H7 (cell line): ENCODE results near the gene CFAP58. TPM values are rescaled to one million over a fixed set of nuclear protein-coding genes. Genes with fewer than 3 reads are reported as not detected.

Experiments used
- DNase-seq: peaks from one replicate; pipeline ENCODE4 v3.0.0; 2012
- H3K27me3 ChIP-seq: 2 replicates; pipeline ENCODE4 v1.6.0; 2011; ENCODE audit warnings: mild to moderate bottlenecking, low read length; ENCODE audit not compliant: control insufficient read depth, insufficient read depth
- H3K36me3 ChIP-seq: replicated peaks from 2 replicates; pipeline ENCODE4 v1.5.1; 2011; ENCODE audit warnings: low read length; ENCODE audit not compliant: control insufficient read depth, insufficient read depth
- H3K4me3 ChIP-seq: 2 replicates; pipeline ENCODE4 v1.5.1; 2011; ENCODE audit warnings: low read depth, mild to moderate bottlenecking, control low read depth, low read length, moderate library complexity; ENCODE audit not compliant: insufficient read depth
- total RNA-seq: library from RNA; depleted of rRNA; stranded (reverse); fragments of >200 nt; shearing (Covaris generic); gene quantifications from 2 replicates; pipeline ENCODE4 v1.2.3, GENCODE V29; 2014; rRNA removed

CFAP58 gene
- total RNA-seq: 0.62 and 2.0 TPM in 2 replicates

- Histone ChIP-seq H3K27me3 (peaks cover 11% of the 10 kb centered on the region), H3K36me3 (no peaks in the 10 kb centered on the region), H3K4me3 (peak within 1 kb of the TSS; percentile 50)
- DNase-seq: peak; percentile 87
Observed at GRCh38 chr10:104353325-104354048, at the start of gene CFAP58. Gene CFAP58 (plus strand): TSS chr10:104353833. CDS start chr10:104353898, 65 bp downstream.

GRCh38 chr10:104304356-104304745 is 49.3 kb upstream of the CFAP58 start:
- DNase-seq: no peak
- Histone ChIP-seq H3K36me3 (peaks cover 3% of the 10 kb centered on the region), H3K4me3 (no peak overlapping the region)

DNA sequence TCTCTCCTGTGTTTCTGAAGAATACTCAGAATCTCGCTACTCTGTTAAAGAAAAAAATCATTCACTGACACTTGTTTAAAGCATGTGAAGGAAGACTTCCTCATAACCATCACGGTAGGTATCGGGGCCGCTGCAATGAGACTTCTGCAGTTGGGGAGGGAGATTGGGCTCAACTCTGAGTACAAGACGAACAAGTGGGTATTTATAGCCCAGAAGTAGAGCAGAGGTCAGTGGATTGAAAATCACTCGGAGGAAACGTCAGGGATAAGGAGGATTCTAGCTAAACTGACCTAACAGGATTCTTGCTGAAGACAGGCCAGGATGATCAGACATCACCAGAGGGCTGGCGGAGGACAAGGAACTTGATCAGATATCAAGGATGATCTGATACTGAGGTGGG is 48.7 kb upstream of the CFAP58 start:
- Histone ChIP-seq H3K36me3 (peaks cover 3% of the 10 kb centered on the region), H3K4me3 (no peak overlapping the region), H3K27me3 (no peaks in the 10 kb centered on the region)
- DNase-seq: no peak

More at GRCh38 chr10:104304356-104304745, 49.3 kb upstream of the CFAP58 start:
- H3K27me3 ChIP-seq: no peaks in the 10 kb centered on the region

DNA sequence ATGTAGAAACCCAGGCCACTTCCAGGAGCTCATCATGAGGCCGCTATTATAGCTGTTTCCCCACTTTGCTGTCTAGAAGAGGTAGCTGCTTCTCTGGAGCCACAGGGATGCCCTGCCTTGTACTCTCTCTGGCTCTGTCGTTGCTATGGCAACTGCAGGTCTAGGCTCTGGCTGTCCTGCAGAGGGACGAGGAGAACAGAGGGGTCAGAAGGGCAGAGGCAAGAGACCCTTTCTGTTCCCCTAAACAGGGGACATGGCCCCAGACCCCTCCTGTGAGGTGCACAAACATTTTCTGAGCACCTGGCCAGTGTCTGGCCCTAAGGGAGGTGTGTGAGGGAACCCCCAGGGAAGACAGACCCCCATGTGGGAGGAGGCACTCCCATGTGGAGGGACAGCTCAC is 46.7 kb upstream of the CFAP58 start:
- Histone ChIP-seq H3K27me3 (no peaks in the 10 kb centered on the region), H3K36me3 (peaks cover 2% of the 10 kb centered on the region; the same call in 1 of the 2 replicates)

DNA sequence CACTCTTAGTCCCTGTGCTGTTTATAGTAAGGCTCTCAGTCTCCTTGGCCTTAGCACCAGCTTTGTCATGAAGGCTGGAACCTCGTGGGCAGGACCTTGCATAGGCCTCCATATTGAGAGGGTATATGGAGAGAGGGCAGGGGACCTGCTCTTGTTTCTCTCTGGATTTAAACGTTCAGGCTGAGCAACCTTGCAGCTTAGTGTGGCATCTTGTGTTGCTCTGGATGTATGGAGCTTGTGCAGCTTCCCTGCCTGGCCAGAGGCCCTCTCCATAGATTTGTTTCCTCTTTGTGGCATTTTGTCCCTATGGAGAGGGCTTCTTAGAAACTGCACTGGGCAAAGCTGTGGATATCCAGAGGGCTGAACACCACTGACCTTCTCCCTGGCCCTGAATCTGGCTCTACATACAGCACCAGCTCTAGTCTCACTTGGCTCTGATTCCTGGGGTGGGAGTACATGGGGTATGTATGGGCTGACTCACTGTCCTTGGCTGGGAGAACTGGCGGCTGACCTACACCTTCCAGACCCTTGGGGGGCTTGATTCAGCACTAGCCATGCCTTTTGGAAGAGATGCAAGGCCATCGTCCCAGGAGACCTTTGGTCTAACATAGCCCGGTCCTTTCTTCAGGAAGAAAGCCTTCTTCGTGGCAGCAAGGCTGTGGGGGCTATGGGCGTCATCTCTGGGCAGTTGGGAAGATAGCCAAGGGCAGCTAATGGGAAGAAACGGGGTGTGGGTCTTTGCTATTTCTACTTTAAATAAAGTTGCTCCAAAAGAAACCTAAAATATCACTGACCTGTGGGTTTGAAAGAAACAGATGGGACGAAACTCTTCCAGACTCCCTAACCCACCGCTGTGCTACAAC is 45.8 kb upstream of the CFAP58 start:
- Histone ChIP-seq H3K4me3 (no peak overlapping the region), H3K27me3 (no peaks in the 10 kb centered on the region), H3K36me3 (peaks cover 5% of the 10 kb centered on the region; the same call in 1 of the 2 replicates)
- DNase-seq: no peak

More for the DNA sequence above, 46.7 kb upstream of the CFAP58 start:
- H3K4me3 ChIP-seq: no peak overlapping the region
- DNase-seq: peak; percentile 78

DNA sequence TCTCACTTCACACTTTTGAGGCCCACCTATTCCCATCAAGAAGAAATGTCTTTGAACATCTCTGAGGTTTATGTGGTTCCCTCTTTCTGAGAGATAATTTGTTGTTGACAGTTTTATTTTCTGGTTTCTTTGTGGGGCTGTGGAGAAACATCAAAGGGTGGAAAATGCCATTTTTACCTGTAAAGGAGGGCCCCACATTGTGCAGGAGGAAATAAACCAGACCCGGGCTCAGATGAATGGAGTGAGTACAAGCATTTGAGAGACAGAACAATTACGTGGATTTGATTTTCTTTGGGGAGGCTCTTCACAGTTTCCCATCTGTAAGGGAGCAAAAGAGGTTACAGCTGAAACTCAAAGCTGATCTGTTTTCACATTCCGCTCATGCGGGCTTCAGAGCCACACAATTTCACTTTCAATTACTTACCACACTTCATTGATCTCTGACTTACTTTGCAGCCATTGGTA is 45.2 kb upstream of the CFAP58 start:
- no peaks in the 10 kb centered on the region for H3K27me3 ChIP-seq
- H3K36me3 ChIP-seq: peaks cover 10% of the 10 kb centered on the region
- DNase-seq: no peak
- no peak overlapping the region for H3K4me3 ChIP-seq

GRCh38 chr10:104309980-104310978 is 43.4 kb upstream of the CFAP58 start:
- Histone ChIP-seq H3K36me3 (peaks cover 22% of the 10 kb centered on the region), H3K4me3 (no peak overlapping the region), H3K27me3 (no peaks in the 10 kb centered on the region)
- DNase-seq: peak; percentile 29

- H3K4me3 ChIP-seq: no peak overlapping the region
- peak; percentile 24 for DNase-seq
- no peaks in the 10 kb centered on the region for H3K27me3 ChIP-seq
- peaks cover 22% of the 10 kb centered on the region for H3K36me3 ChIP-seq
Observed at GRCh38 chr10:104311184-104311720, 42.4 kb upstream of the CFAP58 start.

GRCh38 chr10:104314591-104315485 is 38.8 kb upstream of the CFAP58 start:
- DNase-seq: no peak
- peaks cover 22% of the 10 kb centered on the region for H3K36me3 ChIP-seq
- H3K4me3 ChIP-seq: no peak overlapping the region
- H3K27me3 ChIP-seq: no peaks in the 10 kb centered on the region

- no peak overlapping the region for H3K4me3 ChIP-seq
- peaks cover 22% of the 10 kb centered on the region for H3K36me3 ChIP-seq
- DNase-seq: no peak
- H3K27me3 ChIP-seq: no peaks in the 10 kb centered on the region
Observed at GRCh38 chr10:104315486-104315921, 38.1 kb upstream of the CFAP58 start.

DNA sequence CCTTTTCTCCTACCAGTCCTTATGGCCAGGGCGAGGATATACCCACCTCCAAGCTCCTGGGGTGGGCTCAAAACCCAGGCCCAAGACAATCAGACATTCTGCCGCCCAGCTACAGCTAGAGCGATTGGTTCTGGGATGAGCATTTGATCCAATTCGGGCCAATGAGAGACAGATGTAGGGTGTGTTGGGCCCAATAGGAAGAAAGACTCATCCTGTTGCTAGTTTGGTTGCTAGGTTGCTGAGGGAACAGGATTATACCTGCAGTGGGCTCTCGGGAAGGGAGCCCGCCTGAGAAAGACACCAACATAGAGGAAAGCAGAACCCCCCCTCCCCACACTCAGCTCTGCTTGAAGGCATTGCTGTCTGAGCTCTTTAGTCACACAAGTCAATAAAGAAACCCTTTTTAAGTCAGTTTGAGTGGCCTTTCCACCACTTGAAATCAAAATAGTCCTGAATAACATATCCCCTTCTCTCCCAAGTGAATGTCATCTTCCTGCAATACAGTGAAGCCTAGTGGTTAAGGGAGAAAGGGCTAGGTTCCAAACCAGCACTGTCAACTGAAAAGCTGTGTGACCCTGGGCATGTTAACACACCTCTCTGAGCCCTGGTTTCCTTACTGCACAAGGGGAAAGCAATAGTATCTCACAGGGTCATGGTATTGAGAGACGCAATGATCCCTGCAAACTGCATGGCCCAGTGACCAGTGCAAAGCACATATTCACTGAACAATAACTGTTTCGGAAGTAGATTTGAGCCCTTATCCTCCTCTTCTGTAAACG is 37.1 kb upstream of the CFAP58 start:
- H3K36me3 ChIP-seq: peaks cover 22% of the 10 kb centered on the region
- peak; percentile 60 for DNase-seq

GRCh38 chr10:104317269-104317710 is 36.3 kb upstream of the CFAP58 start:
- no peaks in the 10 kb centered on the region for H3K27me3 ChIP-seq
- H3K4me3 ChIP-seq: no peak overlapping the region
- peak; percentile 66 for DNase-seq
- H3K36me3 ChIP-seq: peaks cover 22% of the 10 kb centered on the region

More for the DNA sequence above, 37.1 kb upstream of the CFAP58 start:
- no peak overlapping the region for H3K4me3 ChIP-seq
- no peaks in the 10 kb centered on the region for H3K27me3 ChIP-seq
